HG03442 (cell line): Measurements from ENCODE around the gene CYP1A2.
A peak's percentile ranks its signal among the peaks of the same experiment; 100 is the strongest.
"Not testable (repeated sequence)": the region's sequence is repeated elsewhere in the genome, so short reads cannot be mapped to it uniquely, and the experiment has no call there.

Source experiments
- ATAC-seq: cut with Tn5 transposase; IDR thresholded peaks from one replicate; pipeline ENCODE4 v1.9.1; 2021; ENCODE audit warnings: mild to moderate bottlenecking, moderate library complexity; ENCODE audit not compliant: unreplicated experiment

The CYP1A2 gene

GRCh38 chr15:74776821-74777768 is 28.4 kb downstream of the CYP1A2 start:
- ATAC-seq = no peak

GRCh38 chr15:74777769-74778598 is 29.3 kb downstream of the CYP1A2 start:
- no peak for ATAC-seq

DNA sequence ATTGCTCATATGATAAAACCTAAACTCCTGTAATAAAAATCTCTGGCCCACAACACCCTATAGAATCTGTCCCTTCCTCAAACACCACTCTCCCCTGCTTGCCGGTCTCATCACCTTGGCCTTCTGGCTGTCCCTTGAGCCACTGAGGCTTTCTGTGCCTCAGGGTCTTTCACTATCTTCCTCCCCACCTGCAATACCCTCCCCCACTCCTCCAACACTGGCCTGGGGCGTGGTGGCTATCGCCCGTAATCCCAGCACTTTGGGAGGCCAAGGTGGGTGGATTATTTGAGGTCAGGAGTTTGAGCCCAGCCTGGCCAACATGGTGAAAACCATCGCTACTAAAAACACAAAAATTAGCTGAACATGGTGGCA is 29.9 kb downstream of the CYP1A2 start:
- ATAC-seq = no peak

- ATAC-seq = no peak
Measured at GRCh38 chr15:74779162-74779648, 30.6 kb downstream of the CYP1A2 start.

GRCh38 chr15:74780523-74781430 is 32.1 kb downstream of the CYP1A2 start:
- ATAC-seq = no peak

GRCh38 chr15:74781431-74782258 is 33.0 kb downstream of the CYP1A2 start, which contains the start of gene CSK:
Gene CSK, plus strand, starts transcription at chr15:74782080. Its CDS starts 16,218 bp downstream, at chr15:74798298.
- peak; percentile 41 for ATAC-seq

DNA sequence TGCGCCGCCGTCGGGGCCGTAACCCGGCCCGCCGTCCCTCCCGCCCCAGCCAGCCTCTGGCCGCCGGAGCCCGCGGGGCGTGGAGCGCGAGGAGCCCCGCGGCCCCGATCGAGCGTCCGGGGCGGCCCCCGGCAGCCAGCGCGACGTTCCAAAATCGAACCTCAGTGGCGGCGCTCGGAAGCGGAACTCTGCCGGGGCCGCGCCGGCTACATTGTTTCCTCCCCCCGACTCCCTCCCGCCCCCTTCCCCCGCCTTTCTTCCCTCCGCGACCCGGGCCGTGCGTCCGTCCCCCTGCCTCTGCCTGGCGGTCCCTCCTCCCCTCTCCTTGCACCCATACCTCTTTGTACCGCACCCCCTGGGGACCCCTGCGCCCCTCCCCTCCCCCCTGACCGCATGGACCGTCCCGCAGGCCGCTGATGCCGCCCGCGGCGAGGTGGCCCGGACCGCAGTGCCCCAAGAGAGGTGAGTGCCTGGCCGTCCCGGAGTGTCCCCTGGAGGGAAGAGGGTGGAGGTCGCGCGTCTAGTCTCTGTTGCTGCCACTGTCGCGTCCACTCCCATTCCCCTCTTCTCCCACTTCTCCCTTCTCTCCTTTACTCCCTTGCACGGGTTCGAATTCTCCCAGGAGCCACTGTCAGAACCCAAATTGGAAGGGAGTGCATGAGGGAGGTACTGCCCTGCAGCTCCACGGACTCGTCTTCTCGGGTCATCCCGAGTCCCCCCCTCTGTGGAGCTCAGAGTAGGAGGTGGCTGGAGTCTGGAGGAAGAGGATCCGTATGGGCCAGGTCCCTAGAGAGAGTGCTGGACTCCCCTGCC is 33.8 kb downstream of the CYP1A2 start:
- peak; percentile 9 for ATAC-seq

DNA sequence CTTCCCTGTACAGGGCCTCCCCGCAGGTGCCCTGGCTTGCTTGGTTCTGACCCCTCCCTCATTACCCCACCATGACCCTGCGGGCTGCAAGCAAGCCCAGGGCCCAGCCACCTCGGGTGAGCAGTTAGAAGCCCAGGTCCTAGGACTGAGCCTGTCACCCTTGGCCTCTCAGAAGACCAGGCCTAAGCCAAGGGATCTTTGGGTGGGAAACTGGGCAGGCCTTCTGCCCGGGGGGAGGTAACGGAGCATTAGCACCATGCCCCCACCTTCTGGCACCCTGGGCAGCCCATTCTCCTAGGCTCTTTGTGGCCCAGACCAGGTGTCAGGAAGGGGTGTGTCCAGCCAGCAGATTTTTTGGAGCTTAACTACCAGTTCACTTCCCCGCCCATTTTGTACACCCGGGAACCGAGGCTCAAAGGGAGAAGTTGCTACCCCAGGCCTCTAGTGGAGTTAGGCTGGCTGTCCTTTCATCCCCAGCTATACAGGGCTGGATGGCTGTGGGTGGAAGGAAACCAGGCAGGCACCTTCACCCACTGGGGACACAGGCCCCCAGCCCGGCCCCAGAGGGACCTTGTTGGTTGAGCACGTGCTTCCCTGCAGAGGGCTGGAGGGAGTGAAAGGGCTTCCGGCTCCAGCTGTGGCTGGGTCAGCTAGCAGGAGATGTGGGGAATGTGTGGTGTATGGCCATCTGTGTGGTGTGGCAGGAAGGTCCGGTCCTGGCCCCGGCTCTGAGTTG is 34.6 kb downstream of the CYP1A2 start:
- ATAC-seq = no peak

DNA sequence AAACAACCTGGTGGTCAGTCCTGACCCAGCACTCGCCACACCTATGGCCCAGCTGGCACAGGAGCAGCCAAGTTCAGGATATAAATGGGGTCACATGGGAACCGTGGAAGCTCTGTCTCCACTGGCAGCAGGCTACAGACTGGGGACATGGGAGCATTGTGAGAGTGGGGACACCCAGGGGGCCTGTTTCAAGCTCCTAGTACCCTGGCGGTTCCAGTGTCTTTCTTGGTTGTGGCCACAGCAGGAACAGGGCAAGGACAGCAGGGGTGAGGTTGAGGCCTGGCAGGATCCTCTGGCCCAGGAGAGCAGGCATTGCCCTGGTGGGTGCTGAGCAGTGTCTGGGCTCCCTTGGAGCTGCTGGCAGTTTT is 35.1 kb downstream of the CYP1A2 start:
- ATAC-seq = no peak

GRCh38 chr15:74784426-74785193 is 36.0 kb downstream of the CYP1A2 start:
- no peak for ATAC-seq

GRCh38 chr15:74785194-74786032 is 36.8 kb downstream of the CYP1A2 start:
- ATAC-seq = no peak

DNA sequence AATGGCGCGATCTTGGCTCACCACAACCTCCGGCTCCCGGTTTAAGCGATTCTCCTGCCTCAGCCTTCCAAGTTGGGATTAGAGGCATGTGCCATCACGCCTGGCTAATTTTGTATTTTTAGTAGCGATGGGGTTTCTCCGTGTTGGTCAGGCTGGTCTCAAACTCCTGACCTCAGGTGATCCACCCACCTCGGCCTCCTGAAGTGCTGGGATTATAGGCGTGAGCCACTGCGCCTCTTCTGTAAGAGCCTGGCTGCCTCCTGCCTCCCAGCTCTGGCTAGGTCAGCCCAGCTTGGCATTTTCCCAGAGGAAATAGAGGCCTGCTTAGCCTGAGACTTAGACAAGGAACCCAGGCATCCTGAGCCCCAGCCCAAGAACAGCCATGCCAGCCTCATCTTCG is 37.4 kb downstream of the CYP1A2 start:
- ATAC-seq = not testable (repeated sequence)

DNA sequence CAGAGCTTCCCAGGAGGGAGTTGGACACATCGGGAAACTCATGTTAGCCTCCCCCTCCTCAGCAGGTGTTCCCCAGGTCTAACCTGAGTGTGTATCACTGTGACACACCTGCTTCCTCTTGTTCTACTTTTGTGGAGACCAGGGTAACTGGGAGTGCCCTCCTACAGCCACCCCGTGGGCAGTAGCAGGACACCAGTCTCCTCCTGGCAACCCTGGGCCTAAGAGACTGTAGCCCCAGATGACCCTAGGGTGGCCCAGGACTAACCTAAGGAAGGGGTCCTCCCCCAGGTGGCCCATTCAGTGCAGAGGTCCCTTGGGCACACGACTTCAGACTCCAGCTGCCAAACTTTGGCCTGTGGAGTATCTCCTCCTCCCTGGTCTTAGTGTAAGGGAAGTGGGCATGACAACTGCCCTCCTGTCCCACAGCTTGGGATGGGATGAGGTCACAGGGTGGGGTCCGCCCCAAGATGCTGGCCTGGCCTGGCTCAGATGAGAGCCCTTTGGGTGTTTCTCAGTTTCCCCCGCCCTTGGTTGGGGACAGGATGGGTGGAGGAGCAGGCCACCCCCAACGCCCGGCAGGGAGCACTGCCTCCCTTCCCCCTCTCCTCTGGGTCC is 38.0 kb downstream of the CYP1A2 start:
- no peak for ATAC-seq

DNA sequence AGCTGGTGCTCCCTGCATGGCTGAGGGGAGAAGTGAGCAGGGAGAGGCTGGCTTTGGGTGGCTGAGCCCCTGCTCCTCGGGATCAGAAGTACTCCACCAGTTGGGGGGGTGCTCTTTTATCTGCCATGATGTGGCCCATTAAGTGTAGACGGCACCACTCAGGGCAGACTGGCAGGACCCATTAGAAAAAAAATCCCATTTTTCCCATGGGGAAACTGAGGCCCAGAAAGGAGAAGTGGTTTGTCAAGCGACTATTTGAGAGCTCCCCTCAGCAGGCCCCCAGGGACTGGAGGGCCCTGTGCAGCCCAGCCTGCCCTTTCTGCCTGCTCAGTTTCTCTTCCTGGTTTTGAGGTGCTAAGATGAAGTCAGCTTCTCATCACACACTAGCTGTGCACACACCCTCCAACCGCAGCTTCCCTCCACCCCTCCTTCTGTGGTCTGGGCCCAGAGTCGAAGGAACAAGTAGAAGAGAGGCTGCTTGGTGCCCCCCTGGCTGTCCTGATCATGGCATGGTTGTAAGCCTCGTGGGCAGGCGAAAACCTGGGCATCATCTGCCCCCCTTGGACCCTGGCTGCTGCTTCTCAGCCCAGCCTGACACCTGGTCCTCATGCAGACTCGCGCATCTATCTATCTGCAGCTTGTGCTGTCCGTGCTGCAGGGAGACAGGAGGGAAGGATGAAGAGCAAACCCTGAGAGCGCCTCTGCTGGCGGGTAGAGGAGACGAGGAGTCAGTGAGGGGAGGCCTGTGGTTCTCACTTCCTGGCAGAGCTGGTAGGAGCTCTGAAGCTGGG is 38.8 kb downstream of the CYP1A2 start:
- ATAC-seq = peak; percentile 41

- ATAC-seq = no peak
Measured at GRCh38 chr15:74788042-74788682, 39.5 kb downstream of the CYP1A2 start.
